GM12892 (cell line): Measurements from ENCODE around the gene NCLN.

Experiments
- POLR2A ChIP-seq: IDR thresholded peaks from 2 replicates; pipeline ENCODE4 v1.6.1; 2011; ENCODE audit warnings: low read depth, low read length, control low read depth
- POLR2AphosphoS5 ChIP-seq: IDR thresholded peaks from 2 replicates; pipeline ENCODE4 v1.6.1; 2011; ENCODE audit warnings: low read depth, low read length, control low read depth

DNA sequence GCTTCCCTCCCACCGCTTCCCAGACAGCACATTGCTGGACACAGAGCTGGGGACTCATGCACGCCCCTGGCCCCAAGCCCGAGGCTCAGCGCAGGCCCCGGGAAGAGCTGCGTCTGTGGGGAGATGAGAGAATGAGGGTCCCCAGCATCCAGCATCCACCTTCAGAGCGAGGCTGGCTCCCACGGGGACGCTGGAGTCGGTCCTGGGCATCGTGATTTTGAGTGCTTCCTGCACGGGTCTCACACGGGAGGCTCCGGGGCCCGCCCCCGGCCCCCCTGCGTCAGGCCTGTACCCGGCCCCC lies 4.7 kb downstream of the NCLN start:
- TF ChIP-seq POLR2AphosphoS5 (no peak), POLR2A (no peak)
